Omental fat pad (tissue), 4 donors: ENCODE results near the gene TCP11L2. TPM values are rescaled to one million over a fixed set of nuclear protein-coding genes. Genes with fewer than 3 reads are reported as not detected.

Experiments used
- ATAC-seq: fragments of 150-250 bp; one replicate; pipeline ENCODE4 v1.9.1; 2016; ENCODE audit warnings: mild to moderate bottlenecking, moderate library complexity; ENCODE audit not compliant: low FRiP score
- DNase-seq: peaks from one replicate; pipeline ENCODE4 v3.0.0-alpha.2; 2019; ENCODE audit warnings: low spot score
- CTCF ChIP-seq, 3 donors: fragments of 450-650 bp; IDR thresholded peaks; one replicate each; pipeline ENCODE4 v1.5.1; 2016 to 2017; ENCODE audit warnings: antibody characterized with exemption in 3 of 3, mild to moderate bottlenecking in 3 of 3, moderate library complexity in 2 of 3
- small RNA-seq: library from RNA; depleted of rRNA; stranded (forward); fragments of <200 nt; gene quantifications from one replicate; pipeline ENCODE3, GENCODE V24; 2016
- total RNA-seq, 4 donors: library from RNA; depleted of rRNA; stranded (reverse); fragments of >200 nt; gene quantifications; one replicate each; pipeline ENCODE4 v1.1.0, GENCODE V29; 2016

Gene TCP11L2
- total RNA-seq, 4 donors from 2014 or later = 14.3 to 54.1 (median 23.9) TPM

DNA sequence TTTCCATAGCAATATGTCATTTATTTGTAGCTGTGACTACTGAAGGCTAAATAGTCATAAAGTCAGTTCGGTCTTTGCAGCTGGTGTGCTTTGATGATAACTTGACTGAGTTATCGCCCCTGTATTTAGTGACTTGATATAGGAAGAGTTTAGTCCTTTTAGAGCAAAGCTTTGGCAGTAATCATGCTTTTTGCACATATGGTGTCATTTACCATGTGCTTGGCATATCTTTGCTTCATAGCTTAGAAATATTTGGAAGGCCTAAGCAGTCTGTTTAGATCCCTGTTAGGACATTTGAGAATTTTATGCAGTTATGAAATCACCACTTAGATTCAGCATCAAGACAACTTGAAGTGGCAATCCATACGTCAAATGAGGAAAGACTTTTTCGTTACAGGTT lies 86.6 kb downstream of the TCP11L2 start:
- DNase-seq (no peak), ATAC-seq (no peak)
- TF ChIP-seq CTCF (IDR thresholded peaks at IDR 0.05) = no peak

GRCh38 chr12:106392759-106393158 lies 90.2 kb downstream of the TCP11L2 start:
- ATAC-seq = no peak
- TF ChIP-seq CTCF (IDR thresholded peaks at IDR 0.05) = no peak

More at GRCh38 chr12:106392759-106393158, 90.2 kb downstream of the TCP11L2 start:
- DNase-seq = no peak

Small RNA genes lying within 50 kb of the gene (small RNA-seq; reads per million reads assigned to genes)
- gene RNU7-94P = not detected

Other genes with a start within 250 kb of the TCP11L2 start
- gene NUAK1, start 163.8 kb upstream of the TCP11L2 start, total RNA-seq = 10 to 100 TPM in 3 of 4 donors, 1 to 10 TPM in 1; 6.8 to 47.3 (median 21.0) TPM
- gene CKAP4, start 54.7 kb upstream of the TCP11L2 start, total RNA-seq = 10 to 100 TPM; 32.6 to 44.2 (median 33.5) TPM
- 10 to 100 TPM in 1 of 4 donors, 1 to 10 TPM in 3; 7.1 to 10.9 (median 8.4) TPM for gene POLR3B, start 55.0 kb downstream of the TCP11L2 start, total RNA-seq